HG03571 (cell line): Measurements from ENCODE around the gene FTH1.
A peak's percentile ranks its signal among the peaks of the same experiment; 100 is the strongest.
"Not testable (repeated sequence)": the region's sequence is repeated elsewhere in the genome, so short reads cannot be mapped to it uniquely, and the experiment has no call there.

ENCODE experiments used
- ATAC-seq: cut with Tn5 transposase; IDR thresholded peaks from one replicate; pipeline ENCODE4 v1.9.1; 2021; ENCODE audit not compliant: unreplicated experiment

Gene FTH1

DNA sequence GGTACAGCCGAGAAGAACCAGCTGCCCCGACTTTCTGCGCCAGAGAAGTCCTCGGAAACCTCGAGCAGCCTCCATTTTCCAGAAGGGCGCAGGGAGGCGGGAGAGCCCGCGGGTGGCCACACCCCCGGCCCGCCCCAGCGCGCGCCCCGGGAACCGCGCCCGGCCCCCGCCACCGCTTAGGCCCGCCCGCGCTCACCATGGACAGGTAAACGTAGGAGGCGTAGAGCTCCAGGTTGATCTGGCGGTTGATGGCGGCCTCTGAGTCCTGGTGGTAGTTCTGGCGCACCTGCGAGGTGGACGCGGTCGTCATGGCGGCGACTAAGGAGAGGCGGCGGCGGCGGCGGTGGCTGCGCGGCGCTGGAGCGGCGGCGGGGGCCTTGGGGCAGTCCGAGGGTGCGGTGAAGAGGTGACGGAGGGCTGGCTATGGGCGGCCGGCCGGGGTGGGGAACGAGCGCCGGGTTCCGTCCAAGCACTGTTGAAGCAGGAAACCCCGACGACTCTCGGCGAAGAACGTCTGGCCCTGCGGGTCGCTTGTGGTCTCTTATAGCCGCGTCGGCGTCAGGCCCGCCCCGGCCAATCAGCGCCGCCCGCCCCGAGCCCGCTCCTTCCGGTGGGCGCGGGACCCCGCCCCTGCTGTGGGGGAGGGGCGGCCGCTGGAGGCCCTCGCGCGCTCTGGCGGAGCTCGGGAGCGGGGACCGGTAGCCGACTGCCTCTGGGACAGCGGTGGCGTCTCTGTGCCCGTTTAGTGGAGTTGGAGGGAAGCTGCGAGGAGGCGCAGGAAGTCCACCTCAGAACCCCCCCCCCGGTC, at the start of gene FTH1:
FTH1 (minus strand) TSS at position 519 of the 808 bp plus-strand sequence; CDS start at position 310, 209 bp downstream.
- peak; percentile 46 for ATAC-seq

DNA sequence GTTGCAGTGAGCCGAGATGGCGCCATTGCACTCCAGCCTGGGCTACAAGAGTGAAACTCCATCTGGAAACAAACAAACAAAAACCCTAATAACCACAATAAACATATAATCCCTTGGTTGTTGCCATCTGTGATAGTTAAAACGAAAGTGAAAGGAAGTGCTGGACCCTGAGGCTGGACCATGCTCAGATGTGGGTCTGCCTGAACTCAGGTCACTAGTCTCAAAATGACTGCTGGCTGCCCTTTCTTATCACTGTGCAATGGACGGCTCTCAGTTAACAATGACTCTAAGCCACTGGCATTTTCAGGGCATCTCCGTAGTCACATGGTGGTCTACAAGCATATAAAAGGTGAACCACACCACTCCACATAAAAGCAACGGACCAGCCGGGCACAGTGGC, 48.2 kb upstream of the FTH1 start:
- ATAC-seq = no peak

DNA sequence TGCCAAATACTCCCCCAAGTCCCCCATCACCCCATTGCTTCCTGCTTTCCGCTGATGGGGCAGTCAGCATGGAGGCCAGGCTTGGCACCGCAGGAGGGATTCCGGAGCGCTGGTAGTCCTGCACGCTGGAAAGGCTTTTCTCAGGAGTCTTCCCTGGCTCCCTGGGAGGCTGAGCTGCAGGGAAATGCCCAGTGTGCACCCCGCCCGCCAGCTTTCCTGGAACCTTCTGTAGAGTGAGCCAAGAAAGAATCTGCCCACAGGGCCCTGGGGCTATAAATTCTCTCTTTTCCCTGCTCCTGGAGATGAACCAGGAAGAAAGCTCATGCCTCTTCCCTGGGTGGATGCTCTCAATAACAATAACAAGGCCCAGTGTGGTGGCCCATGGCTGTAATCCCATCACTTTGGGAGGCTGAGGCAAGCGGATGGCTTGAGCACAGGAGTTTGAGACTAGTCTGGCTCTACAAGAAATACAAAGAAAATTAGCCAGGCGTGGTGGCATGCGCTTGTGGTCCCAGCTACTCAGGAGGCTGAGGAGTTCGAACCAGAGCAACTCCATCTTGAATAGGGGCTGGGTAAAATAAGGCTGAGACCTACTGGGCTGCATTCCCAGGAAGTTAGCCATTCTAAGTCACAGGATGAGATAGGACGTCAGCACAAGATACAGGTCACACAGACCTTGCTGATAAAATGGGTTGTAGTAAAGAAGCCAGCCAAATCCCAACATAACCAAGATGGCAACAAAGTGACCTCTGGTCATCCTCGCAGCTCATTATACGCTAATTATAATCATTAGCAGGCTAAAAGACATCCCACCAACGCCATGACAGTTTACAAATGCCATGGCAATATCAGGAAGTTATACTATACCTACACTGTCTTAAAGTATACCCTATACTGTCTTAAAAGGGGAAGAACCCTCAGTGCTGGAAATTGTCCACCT, 46.4 kb upstream of the FTH1 start:
- no peak for ATAC-seq

DNA sequence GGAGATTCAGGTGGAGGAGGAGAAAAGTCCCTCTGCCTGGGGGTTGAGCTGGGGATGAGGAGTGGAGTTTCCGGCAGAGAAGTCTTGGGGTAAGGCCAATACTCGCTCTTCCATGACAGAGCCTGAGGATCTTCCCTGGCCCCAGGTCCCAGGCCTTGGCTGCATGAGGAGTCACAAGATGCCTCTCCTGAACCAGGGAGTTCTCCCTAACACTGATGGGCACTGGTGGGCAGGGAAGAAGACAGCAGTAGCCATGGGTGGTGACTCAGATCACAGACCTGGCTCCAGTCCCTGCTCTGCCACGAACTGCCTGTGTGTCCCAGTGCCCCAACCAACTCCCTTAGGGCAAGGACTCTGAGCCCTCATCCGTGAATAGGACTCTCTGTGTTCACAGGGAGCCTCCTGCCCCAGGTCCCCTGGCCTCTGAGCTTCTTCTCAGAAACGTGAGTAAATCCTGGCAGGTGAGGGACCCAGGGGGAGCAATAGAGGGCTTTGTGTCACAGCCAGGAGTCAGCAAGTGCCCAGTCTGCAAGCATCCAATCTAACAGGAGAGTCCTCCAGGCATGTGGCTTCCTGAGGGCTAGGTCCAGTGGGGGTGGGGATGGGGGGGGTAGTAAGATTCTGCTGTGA, 45.5 kb upstream of the FTH1 start:
- ATAC-seq = no peak

DNA sequence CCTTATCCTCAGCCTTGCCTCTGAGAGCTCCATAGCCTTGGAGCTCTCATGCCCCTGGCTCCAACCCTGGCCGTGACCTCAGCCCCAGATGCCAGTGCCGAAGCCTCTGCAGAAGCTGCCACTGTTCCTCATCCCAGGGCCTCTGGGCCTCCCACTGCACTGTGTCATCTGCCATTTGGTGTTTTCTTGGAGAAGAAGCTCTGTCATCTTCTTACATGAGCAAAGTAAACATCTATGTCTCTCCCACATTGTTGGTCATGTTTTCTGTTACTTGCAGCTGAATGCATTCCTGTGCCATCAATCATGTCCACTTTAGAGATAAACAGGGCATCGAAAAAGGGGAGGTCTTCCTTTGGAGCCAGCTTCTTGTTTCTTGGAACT, 45.0 kb upstream of the FTH1 start:
- ATAC-seq = no peak

DNA sequence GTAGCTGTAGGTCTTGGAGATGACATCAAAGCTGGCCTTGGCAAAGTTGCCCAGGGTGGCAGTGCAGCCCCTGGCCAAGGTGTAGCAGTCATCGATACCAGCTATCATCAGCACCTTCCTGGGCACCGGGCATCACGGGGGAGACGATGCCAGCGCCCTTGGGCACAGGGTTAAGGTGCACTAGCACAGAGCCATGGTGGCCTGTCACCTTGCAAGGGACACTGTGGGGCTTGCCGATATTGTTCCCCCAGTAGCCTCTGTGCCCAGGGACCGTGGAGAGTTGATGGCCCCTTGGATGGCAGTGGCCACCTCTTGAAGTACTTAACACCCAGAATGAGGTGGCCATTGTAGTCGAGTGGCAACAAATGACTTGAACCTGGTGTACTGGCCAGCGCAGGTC, 44.4 kb upstream of the FTH1 start:
- no peak for ATAC-seq

DNA sequence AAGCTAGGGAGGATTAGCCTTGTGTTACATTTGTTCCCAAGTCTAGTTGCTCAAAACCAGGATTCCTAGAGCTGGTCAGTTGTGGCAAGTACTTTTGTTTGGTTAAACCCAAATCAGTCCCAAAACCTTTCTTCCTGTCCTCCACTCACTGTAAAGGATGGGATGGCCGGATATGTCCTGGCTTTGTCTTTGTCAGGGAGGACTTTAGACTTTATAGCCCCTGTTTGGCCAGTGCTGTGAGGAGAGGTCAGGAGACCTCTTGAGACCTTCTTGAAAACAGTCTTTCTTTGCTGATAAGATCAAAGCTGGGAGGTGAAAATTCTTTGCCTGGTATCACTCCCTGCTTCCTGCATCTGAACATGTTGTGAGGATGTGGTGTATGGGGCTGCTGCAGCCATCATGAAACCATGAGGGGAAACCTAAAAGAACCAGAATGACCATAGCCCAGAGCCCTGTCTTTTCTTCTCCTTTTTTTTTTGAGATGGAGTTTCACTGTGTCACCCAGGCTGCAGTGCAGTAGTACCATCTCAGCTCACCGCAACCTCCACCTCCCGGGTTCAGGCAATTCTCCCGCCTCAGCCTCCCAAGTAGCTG, 43.6 kb upstream of the FTH1 start:
- ATAC-seq = no peak

DNA sequence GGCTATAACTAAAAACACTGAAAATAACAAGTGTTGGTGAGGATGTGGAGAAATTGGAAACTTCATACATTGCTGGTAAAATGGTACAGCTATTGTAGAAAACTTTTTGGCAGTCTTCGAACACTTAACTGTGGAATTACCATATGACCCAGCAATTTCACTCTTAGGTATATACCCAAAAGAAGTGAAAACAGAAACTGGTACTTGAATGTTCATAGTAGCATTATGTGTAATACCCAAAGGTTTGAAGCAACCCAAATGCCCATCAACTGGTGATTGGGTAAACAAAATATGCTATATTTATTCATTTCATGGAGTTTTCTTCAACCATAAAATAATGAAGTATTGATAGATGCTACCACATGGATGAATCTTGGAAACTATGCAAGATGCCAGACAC, 40.8 kb upstream of the FTH1 start:
- ATAC-seq = no peak

DNA sequence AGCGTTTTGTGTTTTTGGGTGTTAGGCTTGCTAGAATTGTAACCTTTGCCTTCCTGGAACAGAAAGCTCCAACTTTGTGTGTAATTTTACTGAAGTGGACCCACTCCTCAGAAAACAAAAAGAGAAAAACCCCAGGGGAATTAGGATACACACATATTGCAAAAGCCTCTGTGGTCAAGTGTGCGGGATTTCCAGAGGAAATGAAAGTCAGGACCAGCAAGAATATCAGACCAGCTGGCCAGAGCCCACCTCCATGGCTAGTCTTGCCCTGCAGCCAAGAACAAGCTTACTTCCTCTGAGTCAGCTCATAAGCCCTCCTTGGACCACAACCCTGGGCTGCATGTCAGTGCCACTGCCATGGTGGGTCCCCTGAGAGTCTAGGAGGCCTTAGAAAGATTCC, 37.0 kb upstream of the FTH1 start:
- no peak for ATAC-seq

DNA sequence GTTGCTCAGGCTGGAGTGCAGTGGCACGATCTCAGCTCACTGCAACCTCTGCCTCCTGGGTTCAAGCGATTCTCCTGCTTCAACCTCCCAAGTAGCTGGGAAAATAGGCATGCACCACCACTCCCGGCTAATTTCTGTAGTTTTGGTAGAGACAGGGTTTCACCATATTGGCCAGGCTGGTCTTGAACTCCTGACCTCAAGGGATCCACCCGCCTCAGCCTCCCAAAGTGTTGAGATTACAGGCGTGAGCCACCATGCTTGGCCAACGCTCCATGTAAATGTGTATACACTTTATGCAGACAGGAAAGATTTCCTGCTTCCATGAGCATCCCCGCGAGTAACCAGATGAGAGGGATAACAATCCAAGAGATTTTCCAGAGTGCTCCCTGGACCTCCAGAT, 34.8 kb upstream of the FTH1 start:
- ATAC-seq = not testable (repeated sequence)

DNA sequence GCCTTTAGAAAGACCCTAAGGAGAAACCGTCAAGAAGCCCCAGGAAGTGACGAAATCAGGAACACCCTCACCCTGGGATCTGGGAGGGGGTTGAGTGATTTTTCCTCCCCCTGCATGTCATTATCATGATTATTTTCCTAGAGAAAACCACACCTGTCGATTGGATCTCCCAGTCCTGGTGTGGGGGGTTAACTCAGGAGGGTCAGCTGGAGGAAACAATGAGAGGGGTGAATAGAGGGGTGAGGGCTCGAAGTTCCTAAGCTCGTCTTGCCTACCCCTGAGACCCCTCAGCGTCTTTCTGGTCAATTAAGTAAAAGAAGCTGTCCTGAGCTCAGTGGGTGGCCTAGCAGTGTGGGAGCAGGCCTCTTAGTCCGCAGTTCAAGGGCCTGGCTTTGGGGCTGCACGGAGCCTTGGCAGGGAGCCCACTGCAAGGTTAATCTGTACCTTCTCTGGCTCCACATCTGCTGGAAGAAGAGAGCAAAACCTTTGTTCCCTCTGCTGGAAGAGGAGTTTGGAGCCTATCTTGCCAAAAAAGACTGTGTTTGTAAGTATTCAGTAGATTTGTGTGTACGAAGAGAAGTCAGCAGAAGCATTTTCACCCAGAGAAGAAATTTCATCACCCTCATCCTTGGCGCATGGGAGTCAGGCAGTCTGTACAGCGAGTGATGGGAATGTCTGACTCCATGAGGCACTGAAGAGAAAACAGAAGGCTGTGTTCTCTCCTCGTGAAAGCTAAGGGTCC, 34.2 kb upstream of the FTH1 start:
- no peak for ATAC-seq

DNA sequence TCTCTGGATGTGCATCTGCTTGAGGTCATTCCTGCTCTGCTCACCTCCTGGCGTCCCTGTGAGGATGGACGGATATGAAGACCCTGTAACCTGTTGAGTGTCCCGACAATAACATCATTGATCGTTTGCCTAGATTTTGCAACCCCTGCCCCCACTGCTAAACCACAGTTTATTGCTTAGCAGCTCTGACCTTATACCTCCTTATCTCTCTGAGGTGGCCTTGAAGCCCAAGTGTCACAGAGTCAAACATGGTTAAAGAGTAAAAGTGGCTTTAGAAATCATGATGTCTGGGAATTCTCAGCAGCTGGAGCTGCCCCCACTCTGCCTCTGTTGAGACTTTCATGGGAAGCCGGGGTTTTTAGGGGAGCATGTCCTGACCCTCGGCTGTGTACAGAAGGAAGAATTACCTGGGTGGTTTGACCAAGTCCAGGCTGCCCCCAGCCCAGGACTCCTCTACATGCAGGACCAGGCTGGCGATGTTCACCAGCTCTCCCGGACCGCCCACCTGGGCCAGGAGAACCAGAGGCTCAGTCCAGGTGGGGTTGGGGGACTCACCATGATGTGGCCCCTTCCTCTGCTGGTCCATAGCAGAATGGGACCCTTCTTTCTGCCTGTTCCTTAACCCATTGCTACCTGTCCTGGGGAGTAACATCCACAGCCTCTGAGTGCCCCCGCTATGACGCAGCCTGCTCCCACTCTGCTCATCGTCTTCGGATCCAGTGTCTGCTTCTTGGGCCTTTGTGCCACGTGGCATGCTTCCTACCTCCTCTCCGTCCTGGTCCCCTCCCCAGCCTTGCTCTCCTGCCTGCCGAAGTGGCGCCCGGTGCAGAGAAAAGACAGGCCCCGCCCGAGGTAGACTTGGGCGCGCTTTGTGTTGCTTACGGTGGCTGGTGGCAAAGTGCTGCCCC, 33.4 kb upstream of the FTH1 start:
- no peak for ATAC-seq

DNA sequence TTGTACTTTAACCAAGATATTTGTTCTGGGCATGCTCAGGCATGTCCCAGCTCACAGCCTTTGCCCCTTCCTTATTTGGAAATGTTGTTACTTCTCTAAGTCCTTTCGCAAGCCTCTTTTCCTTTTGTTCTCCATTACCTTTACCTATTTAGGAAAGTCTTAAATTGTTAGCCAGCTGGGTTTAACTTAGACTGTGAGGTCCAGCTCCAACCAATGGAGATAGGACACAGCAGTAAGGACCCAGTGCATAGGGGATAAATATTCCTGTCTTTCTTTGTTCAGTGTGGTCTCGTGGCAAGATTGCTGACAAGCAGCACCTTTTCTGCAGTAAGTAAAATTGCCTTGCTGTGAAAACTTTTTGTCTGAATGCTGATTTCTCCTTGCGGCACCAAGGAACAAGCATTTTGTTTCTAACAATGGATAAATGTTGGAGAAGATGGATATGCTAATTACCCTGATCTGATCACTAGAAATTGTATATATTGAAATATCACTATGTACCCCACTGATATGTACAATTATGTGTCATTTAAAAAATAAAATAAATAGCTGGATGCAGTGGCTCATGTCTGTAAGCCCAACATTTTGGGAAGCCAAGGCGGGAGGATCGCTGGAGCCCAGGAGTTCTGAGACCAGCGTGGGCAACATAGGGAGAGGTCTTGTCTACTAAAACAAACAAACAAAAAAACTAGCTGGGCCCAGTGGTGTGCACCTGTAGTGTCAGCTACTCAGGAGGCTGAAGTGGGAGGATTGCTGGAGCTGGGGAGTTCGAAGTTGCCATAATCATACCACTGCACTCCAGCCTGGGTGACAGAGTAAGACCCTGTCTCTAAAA, 31.9 kb upstream of the FTH1 start:
- no peak for ATAC-seq

DNA sequence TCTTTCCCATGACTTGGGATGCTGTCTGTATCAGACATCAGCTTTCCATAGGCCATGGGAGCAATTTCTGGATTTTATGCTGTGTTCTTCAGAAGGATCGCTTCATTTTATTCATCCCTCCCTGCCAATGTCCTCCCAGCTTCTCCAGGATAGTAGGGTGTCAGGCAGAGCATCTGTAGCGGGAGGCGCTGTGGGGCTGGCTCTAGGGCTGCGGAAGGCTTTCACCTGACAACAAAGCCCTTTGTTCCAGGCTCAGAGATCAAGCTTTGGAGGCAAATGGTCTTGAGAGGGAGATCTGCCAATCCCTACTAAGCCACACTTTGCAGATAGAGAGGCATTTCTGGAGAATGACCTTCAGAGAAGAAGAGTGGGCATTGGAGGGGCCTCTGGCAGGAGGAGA, 29.5 kb upstream of the FTH1 start:
- no peak for ATAC-seq

DNA sequence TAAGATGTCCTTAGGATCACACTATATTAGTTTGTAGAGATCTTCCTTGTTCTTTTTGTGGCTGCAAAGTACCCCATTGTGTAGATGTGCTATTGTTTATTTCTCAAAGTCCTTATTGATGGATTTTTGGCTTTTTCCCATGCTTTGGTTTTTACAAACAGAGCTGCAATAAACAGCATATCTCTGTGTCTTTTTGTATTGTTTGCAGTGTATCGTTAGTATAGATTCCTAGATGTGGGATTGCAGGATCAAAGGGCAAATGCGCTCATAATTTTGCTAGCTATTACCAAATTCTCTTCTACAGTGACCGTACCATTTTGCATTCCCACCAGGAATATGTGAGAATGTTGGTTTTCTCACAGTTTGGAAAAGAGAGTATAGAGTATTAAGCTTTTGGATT, 27.5 kb upstream of the FTH1 start:
- ATAC-seq = no peak

DNA sequence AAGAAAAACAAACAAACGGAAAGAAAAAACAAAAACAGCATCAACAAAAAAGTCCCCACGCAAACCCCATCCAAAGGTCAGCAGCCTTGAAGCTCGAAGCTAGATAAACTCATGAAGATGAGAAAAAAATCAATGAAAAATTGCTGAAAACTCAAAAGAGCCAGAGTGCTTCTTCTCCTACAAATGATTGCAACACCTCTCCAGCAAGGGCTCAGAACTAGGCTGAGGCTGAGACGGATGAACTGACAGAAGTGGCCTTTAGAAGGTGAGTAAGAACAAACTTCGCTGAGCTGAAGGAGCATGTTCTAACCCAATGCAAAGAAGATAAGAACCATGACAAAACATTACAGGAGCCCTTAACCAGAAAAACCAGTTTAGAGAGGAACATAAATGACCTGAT, 18.4 kb upstream of the FTH1 start:
- no peak for ATAC-seq

DNA sequence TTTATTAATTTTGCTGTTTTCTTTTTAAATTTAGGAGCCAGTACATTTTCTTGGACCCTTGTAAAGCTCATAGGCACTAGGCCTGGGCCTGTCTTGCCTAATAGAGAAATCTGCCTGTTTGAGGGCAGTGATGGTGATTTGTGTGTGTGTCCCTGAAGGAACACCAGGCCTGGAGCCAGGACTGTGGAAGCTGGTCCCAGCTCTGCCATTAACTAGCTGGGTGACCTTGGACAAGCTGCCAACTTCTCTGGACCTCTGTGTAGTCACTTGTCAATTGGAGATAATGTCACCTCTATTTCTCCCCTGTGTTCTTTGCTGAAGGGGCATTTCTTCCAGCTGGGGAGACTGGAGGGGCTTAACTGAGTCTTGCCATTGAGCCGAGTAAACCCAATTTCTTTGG, 16.0 kb upstream of the FTH1 start:
- no peak for ATAC-seq

DNA sequence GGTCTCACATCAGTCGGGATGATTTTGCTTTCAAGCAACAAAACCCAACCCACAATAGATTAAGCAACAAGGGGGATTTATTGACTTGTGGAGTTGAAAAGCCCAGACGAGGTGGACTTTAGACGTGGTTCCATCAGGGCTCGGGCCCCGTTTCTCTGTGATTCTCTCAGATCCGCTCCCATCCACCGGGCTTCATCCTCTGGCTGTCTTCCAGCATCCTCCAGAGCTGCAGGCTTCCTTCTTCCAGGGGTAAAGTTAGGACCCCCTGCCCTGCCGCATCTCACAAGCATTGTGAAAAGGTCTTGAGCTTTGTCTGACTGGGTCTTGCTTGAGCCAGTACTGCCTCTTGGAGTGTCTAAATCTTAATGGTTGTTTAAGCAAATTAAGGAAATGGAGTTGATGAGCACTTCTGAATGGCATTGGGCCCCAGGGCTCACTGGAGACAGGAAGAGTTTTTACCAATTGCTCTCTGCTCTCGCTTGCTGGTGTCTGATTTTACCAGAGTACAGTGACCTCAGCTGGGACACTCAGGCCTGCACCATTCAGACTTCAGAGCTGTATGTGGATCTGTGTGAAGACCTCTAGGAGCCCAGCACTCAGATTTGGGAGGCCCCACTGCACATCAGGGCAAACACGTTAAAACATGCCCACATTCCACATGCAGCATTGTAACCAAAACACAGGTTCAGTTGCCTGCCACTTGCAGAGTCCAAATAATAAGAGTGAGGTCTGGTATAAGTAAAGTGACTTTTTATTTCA, 13.5 kb upstream of the FTH1 start:
- ATAC-seq = no peak
